ENCODE results near the gene CENPV.

Gene CENPV

GRCh38 chr17:16349431-16349830, 3.8 kb downstream of the CENPV start:
- Histone ChIP-seq H3K4me3 (ENCODE audit: low read length) (no peak overlapping the region), H3K27me3 (ENCODE audit: insufficient read depth, low read length) (no peaks in the 10 kb centered on the region)

GRCh38 chr17:16348586-16348985, 4.7 kb downstream of the CENPV start:
- Histone ChIP-seq H3K4me1 (ENCODE audit: insufficient read depth, low read length) (no peaks in the 10 kb centered on the region), H3K27me3 (ENCODE audit: insufficient read depth, low read length) (no peaks in the 10 kb centered on the region), H3K36me3 (ENCODE audit: insufficient read depth, low read length) (peaks cover 36% of the 10 kb centered on the region), H2AFZ (ENCODE audit: low read depth, low read length) (no peak overlapping the region), H3K9me3 (ENCODE audit: low read length) (peaks cover 2% of the 10 kb centered on the region), H3K4me3 (ENCODE audit: low read length) (no peak overlapping the region)

More at GRCh38 chr17:16349431-16349830, 3.8 kb downstream of the CENPV start:
- H3K36me3 ChIP-seq (ENCODE audit: insufficient read depth, low read length), result peaks cover 29% of the 10 kb centered on the region
- H2AFZ ChIP-seq (ENCODE audit: low read depth, low read length), result no peak overlapping the region
- H3K4me1 ChIP-seq (ENCODE audit: insufficient read depth, low read length), result no peaks in the 10 kb centered on the region
- H3K9me3 ChIP-seq (ENCODE audit: low read length), result peaks cover 6% of the 10 kb centered on the region

GRCh38 chr17:16346721-16347271, 6.5 kb downstream of the CENPV start:
- Histone ChIP-seq H2AFZ (ENCODE audit: low read depth, low read length) (no peak overlapping the region), H3K4me3 (ENCODE audit: low read length) (no peak overlapping the region), H3K4me1 (ENCODE audit: insufficient read depth, low read length) (no peaks in the 10 kb centered on the region), H3K27me3 (ENCODE audit: insufficient read depth, low read length) (no peaks in the 10 kb centered on the region), H3K9me3 (ENCODE audit: low read length) (no peaks in the 10 kb centered on the region), H3K36me3 (ENCODE audit: insufficient read depth, low read length) (peaks cover 46% of the 10 kb centered on the region)

- Histone ChIP-seq H3K9me3 (ENCODE audit: low read length) (no peaks in the 10 kb centered on the region), H2AFZ (ENCODE audit: low read depth, low read length) (no peak overlapping the region), H3K36me3 (ENCODE audit: insufficient read depth, low read length) (peaks cover 46% of the 10 kb centered on the region), H3K4me3 (ENCODE audit: low read length) (no peak overlapping the region), H3K4me1 (ENCODE audit: insufficient read depth, low read length) (no peaks in the 10 kb centered on the region), H3K27me3 (ENCODE audit: insufficient read depth, low read length) (no peaks in the 10 kb centered on the region)
Measured at GRCh38 chr17:16345565-16345964, 7.7 kb downstream of the CENPV start.

GRCh38 chr17:16343569-16343968, 9.7 kb downstream of the CENPV start:
- Histone ChIP-seq H3K9me3 (ENCODE audit: low read length) (no peaks in the 10 kb centered on the region), H3K4me3 (ENCODE audit: low read length) (no peak overlapping the region), H3K27me3 (ENCODE audit: insufficient read depth, low read length) (no peaks in the 10 kb centered on the region), H2AFZ (ENCODE audit: low read depth, low read length) (no peak overlapping the region), H3K4me1 (ENCODE audit: insufficient read depth, low read length) (no peaks in the 10 kb centered on the region), H3K36me3 (ENCODE audit: insufficient read depth, low read length) (peaks cover 32% of the 10 kb centered on the region)

GRCh38 chr17:16342979-16343378, 10.3 kb downstream of the CENPV start:
- Histone ChIP-seq H3K36me3 (ENCODE audit: insufficient read depth, low read length) (peaks cover 28% of the 10 kb centered on the region), H3K9me3 (ENCODE audit: low read length) (no peaks in the 10 kb centered on the region), H3K27me3 (ENCODE audit: insufficient read depth, low read length) (no peaks in the 10 kb centered on the region), H3K4me3 (ENCODE audit: low read length) (no peak overlapping the region), H3K4me1 (ENCODE audit: insufficient read depth, low read length) (no peaks in the 10 kb centered on the region), H2AFZ (ENCODE audit: low read depth, low read length) (no peak overlapping the region)

- Histone ChIP-seq H3K36me3 (ENCODE audit: insufficient read depth, low read length) (peaks cover 18% of the 10 kb centered on the region), H2AFZ (ENCODE audit: low read depth, low read length) (no peak overlapping the region), H3K27me3 (ENCODE audit: insufficient read depth, low read length) (no peaks in the 10 kb centered on the region), H3K9me3 (ENCODE audit: low read length) (no peaks in the 10 kb centered on the region), H3K4me1 (ENCODE audit: insufficient read depth, low read length) (no peaks in the 10 kb centered on the region), H3K4me3 (ENCODE audit: low read length) (no peak overlapping the region)
Measured at GRCh38 chr17:16339959-16340358, 13.3 kb downstream of the CENPV start.

- no peak overlapping the region for H3K4me3 ChIP-seq (ENCODE audit: low read length)
- H2AFZ ChIP-seq (ENCODE audit: low read depth, low read length), result no peak overlapping the region
- peaks cover 17% of the 10 kb centered on the region for H3K36me3 ChIP-seq (ENCODE audit: insufficient read depth, low read length)
- H3K4me1 ChIP-seq (ENCODE audit: insufficient read depth, low read length), result no peaks in the 10 kb centered on the region
- no peaks in the 10 kb centered on the region for H3K9me3 ChIP-seq (ENCODE audit: low read length)
- no peaks in the 10 kb centered on the region for H3K27me3 ChIP-seq (ENCODE audit: insufficient read depth, low read length)
Measured at GRCh38 chr17:16339402-16339801, 13.9 kb downstream of the CENPV start.

- Histone ChIP-seq H3K36me3 (ENCODE audit: insufficient read depth, low read length) (peaks cover 8% of the 10 kb centered on the region), H3K4me1 (ENCODE audit: insufficient read depth, low read length) (no peaks in the 10 kb centered on the region), H2AFZ (ENCODE audit: low read depth, low read length) (no peak overlapping the region), H3K27me3 (ENCODE audit: insufficient read depth, low read length) (no peaks in the 10 kb centered on the region), H3K9me3 (ENCODE audit: low read length) (no peaks in the 10 kb centered on the region), H3K4me3 (ENCODE audit: low read length) (no peak overlapping the region)
Measured at GRCh38 chr17:16338391-16338790, 14.9 kb downstream of the CENPV start.

GRCh38 chr17:16329519-16330271, 23.6 kb downstream of the CENPV start:
- no peaks in the 10 kb centered on the region for H3K4me1 ChIP-seq (ENCODE audit: insufficient read depth, low read length)
- H3K36me3 ChIP-seq (ENCODE audit: insufficient read depth, low read length), result peaks cover 17% of the 10 kb centered on the region
- no peaks in the 10 kb centered on the region for H3K27me3 ChIP-seq (ENCODE audit: insufficient read depth, low read length)
- H3K9me3 ChIP-seq (ENCODE audit: low read length), result no peaks in the 10 kb centered on the region
- no peak overlapping the region for H3K4me3 ChIP-seq (ENCODE audit: low read length)
- H2AFZ ChIP-seq (ENCODE audit: low read depth, low read length), result no peak overlapping the region

GRCh38 chr17:16328997-16329396, 24.3 kb downstream of the CENPV start:
- Histone ChIP-seq H3K36me3 (ENCODE audit: insufficient read depth, low read length) (peaks cover 17% of the 10 kb centered on the region), H3K27me3 (ENCODE audit: insufficient read depth, low read length) (no peaks in the 10 kb centered on the region), H3K9me3 (ENCODE audit: low read length) (no peaks in the 10 kb centered on the region), H3K4me1 (ENCODE audit: insufficient read depth, low read length) (no peaks in the 10 kb centered on the region), H2AFZ (ENCODE audit: low read depth, low read length) (no peak overlapping the region), H3K4me3 (ENCODE audit: low read length) (no peak overlapping the region)

GRCh38 chr17:16327018-16327417, 26.3 kb downstream of the CENPV start:
- no peak overlapping the region for H2AFZ ChIP-seq (ENCODE audit: low read depth, low read length)
- no peak overlapping the region for H3K4me3 ChIP-seq (ENCODE audit: low read length)
- H3K9me3 ChIP-seq (ENCODE audit: low read length), result no peaks in the 10 kb centered on the region
- H3K36me3 ChIP-seq (ENCODE audit: insufficient read depth, low read length), result peaks cover 22% of the 10 kb centered on the region
- no peaks in the 10 kb centered on the region for H3K4me1 ChIP-seq (ENCODE audit: insufficient read depth, low read length)
- H3K27me3 ChIP-seq (ENCODE audit: insufficient read depth, low read length), result no peaks in the 10 kb centered on the region

GRCh38 chr17:16325964-16326363, 27.3 kb downstream of the CENPV start:
- Histone ChIP-seq H3K27me3 (ENCODE audit: insufficient read depth, low read length) (no peaks in the 10 kb centered on the region), H3K9me3 (ENCODE audit: low read length) (no peaks in the 10 kb centered on the region), H3K36me3 (ENCODE audit: insufficient read depth, low read length) (peaks cover 22% of the 10 kb centered on the region), H3K4me1 (ENCODE audit: insufficient read depth, low read length) (no peaks in the 10 kb centered on the region), H2AFZ (ENCODE audit: low read depth, low read length) (no peak overlapping the region), H3K4me3 (ENCODE audit: low read length) (no peak overlapping the region)

- no peaks in the 10 kb centered on the region for H3K27me3 ChIP-seq (ENCODE audit: insufficient read depth, low read length)
- no peak overlapping the region for H2AFZ ChIP-seq (ENCODE audit: low read depth, low read length)
- H3K4me3 ChIP-seq (ENCODE audit: low read length), result no peak overlapping the region
- no peaks in the 10 kb centered on the region for H3K9me3 ChIP-seq (ENCODE audit: low read length)
- peaks cover 22% of the 10 kb centered on the region for H3K36me3 ChIP-seq (ENCODE audit: insufficient read depth, low read length)
- no peaks in the 10 kb centered on the region for H3K4me1 ChIP-seq (ENCODE audit: insufficient read depth, low read length)
Measured at GRCh38 chr17:16322636-16323035, 30.6 kb downstream of the CENPV start.
